Embryonic facial prominence (tissue), 1 donor: ENCODE data around the gene GNA15.

Experiments
- DNase-seq: peaks from one replicate; pipeline ENCODE4 v3.0.0-alpha.2; 2016; ENCODE audit errors: extremely low spot score

GNA15 gene

GRCh38 chr19:3208317-3209207 is 72.7 kb downstream of the GNA15 start:
- DNase-seq: no peak

GRCh38 chr19:3210347-3211017 is 74.6 kb downstream of the GNA15 start:
- DNase-seq: no peak

GRCh38 chr19:3211191-3211590 is 75.4 kb downstream of the GNA15 start:
- no peak for DNase-seq

GRCh38 chr19:3213159-3213558 is 77.3 kb downstream of the GNA15 start:
- no peak for DNase-seq
